ENCODE results near the gene FUT3.

The FUT3 gene

GRCh38 chr19:5808120-5808816 lies 43.0 kb downstream of the FUT3 start:
- no peak overlapping the region for H3K4me3 ChIP-seq (ENCODE audit: low read length)
- DNase-seq (ENCODE audit: low read depth, low spot score), result no peak

GRCh38 chr19:5806905-5807304 lies 44.3 kb downstream of the FUT3 start:
- no peak overlapping the region for H3K4me3 ChIP-seq (ENCODE audit: low read length)
- DNase-seq (ENCODE audit: low read depth, low spot score), result no peak

DNA sequence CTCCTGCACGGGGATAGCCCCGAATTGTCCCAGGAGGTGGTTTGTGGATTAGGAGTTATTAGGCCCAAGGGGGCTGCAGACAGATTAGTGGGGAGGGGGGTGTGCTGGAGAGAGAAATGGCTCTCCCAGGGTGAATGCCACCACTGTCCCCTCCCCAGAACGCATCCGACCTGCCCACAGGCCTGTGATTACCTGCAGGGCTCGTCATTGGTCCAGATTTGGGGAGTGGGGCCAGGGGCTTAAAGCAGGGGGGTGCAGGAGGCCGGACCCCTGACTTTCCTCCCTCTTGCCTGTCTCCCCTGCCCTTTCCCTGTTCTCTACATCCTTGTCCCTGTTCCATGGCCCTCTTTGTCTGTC lies 45.1 kb downstream of the FUT3 start:
- H3K4me3 ChIP-seq (ENCODE audit: low read length), result no peak overlapping the region
- no peak for DNase-seq (ENCODE audit: low read depth, low spot score)

- peak overlapping the region; percentile 15; the same call in 1 of the 2 replicates for H3K4me3 ChIP-seq (ENCODE audit: low read length)
- DNase-seq (ENCODE audit: low read depth, low spot score), result no peak
Measured at GRCh38 chr19:5805462-5806132, 45.7 kb downstream of the FUT3 start.

DNA sequence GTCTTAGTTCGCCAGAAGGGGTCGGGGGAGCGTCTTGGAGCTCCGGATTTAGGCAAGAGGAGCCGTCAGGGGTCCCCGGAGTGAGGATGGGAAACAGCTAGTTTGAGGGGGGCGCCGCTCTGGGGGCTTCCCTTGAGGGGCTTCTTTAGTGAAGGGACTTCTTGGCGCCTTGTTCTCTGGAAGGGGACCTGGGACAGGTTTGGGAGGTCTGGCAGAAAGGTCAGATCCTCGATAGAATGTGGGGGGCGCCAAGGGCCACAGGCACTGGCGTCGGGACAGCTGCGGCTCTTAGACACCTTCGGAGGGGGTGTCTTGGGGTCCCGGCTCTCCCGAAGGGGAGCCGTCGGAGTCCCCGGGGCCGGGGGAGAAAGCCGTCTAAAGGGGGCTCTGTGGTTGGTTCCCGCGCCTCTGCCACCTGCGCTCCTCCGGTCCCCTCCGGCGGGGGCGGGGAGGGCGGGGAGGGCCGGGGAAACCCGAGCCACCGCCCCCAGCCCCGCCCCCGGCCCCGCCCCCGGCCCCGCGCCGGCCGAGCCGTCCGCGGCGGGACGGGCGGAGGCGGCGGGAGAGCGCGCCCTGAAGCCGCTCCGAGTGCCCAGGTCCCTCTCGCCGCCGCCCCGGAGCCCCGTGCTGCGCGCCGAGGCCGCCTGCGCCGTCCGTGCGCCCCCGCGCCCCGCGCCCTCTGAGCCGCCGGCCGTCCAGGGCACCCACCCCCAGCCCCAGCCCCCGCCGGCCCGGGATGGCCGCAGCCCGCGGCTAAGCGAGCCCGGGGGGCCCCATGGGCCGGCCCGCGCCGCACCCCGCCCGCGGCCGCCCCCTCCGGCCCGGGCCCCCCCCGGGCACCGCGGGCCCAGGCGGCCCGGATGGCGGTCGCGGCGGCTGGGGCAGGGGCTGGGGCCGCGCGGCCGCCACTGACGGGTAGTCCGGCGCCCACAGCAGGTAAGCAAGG lies 46.5 kb downstream of the FUT3 start, which contains the start of gene NRTN:
Gene NRTN (plus strand): TSS at position 552 of the 946 bp plus-strand sequence. CDS start 19,099 bp downstream, outside the sequence.
- DNase-seq (ENCODE audit: low read depth, low spot score), result no peak
- peak within 1 kb of the TSS; percentile 37 for H3K4me3 ChIP-seq (ENCODE audit: low read length)

DNA sequence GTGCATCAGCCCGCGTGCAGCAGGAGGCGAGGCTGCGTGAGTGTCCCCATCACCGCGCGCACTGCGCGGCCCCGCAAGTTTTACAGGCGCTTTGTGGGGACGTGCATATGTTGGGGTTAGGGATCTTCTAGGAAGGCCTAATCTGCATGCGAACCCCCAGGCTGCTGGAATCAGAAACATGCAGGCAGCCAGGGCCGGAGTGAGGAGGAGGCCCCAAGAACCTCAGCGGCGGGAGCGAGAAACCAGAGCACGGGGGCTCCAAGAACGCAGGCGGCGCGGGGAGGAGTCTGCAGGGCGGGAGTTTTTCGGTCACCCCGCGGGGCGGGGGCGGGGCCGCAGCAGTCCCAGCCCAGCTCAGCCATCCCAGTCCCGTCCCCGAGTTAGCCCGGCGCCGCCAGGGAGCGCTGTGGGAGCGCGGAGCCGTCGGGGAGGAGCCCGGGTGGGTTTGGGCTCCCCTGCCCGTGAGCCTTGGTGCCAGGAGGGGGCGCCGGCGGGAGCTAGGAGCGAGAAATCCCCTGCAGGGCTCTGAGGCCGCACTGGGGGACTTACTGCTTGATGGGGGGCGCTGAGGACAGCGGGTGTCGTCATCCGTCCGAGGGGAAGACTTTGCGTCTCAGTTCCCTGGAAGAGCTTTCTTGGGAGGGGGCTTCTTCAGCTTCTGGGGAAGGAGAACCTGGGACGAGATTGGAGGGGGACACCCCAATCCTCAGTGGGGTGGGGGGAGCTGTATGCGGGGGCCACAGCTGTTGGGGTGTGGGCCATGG lies 47.3 kb downstream of the FUT3 start:
- peak; percentile 87 for DNase-seq (ENCODE audit: low read depth, low spot score)
- peak overlapping the region; percentile 37 for H3K4me3 ChIP-seq (ENCODE audit: low read length)

DNA sequence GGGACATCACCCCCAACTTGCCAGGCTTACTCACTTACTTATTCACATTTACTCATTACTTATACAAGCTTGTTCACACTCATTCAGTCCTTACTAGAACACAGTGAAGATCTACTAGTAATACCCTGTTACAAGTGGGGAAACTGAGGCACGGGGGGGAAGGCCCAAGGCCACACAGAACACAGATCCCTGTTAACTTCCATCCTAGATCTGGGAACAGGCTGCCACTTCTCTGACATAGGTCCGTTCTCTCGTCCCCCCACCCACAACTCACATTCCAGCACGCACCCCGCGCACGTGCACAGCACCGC lies 47.9 kb downstream of the FUT3 start:
- peak overlapping the region; percentile 37 for H3K4me3 ChIP-seq (ENCODE audit: low read length)
- DNase-seq (ENCODE audit: low read depth, low spot score), result no peak

DNA sequence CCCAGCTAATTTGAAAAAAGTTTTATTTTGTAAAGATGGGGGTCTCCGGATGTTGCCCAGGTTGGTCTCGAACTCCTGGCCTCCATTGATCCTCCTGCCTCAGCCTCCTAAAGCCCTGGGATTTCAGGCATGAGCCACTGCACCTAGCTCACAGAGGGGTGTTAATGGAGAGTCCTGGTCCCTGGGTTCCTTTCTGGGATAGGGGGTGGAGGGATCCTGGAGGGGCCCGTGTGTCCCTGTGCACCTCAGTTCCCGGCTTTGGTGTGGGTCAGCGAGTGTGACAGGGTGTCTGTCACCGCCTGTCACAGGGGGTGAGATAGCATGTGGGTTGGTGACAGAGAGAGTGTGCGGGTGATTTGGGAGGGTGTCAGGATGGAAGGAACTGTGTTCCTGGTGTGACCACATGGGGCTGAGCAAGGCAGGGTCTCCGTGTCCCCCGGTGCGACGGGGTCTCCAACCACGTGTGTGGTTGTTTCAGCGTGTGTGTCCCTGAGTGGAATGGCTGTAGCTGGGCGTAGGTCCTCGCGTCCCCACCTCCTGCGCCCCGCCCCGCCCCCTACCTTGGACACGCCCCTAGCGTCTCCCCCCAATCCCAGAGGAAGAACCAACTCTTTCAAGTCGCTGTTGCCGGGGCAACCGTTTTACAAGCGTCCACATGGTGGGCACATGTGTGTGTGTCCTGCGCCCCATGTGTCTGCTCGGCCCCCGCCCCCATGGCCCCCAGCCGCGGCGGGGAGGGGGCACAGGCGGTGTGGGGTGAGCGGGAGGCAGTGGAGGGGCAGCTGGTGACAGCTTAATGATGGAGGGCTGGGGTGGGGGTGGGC lies 49.2 kb downstream of the FUT3 start:
- H3K4me3 ChIP-seq (ENCODE audit: low read length), result no peak overlapping the region
- DNase-seq (ENCODE audit: low read depth, low spot score), result no peak

GRCh38 chr19:5800361-5801270 lies 50.6 kb downstream of the FUT3 start:
- DNase-seq (ENCODE audit: low read depth, low spot score), result no peak

DNA sequence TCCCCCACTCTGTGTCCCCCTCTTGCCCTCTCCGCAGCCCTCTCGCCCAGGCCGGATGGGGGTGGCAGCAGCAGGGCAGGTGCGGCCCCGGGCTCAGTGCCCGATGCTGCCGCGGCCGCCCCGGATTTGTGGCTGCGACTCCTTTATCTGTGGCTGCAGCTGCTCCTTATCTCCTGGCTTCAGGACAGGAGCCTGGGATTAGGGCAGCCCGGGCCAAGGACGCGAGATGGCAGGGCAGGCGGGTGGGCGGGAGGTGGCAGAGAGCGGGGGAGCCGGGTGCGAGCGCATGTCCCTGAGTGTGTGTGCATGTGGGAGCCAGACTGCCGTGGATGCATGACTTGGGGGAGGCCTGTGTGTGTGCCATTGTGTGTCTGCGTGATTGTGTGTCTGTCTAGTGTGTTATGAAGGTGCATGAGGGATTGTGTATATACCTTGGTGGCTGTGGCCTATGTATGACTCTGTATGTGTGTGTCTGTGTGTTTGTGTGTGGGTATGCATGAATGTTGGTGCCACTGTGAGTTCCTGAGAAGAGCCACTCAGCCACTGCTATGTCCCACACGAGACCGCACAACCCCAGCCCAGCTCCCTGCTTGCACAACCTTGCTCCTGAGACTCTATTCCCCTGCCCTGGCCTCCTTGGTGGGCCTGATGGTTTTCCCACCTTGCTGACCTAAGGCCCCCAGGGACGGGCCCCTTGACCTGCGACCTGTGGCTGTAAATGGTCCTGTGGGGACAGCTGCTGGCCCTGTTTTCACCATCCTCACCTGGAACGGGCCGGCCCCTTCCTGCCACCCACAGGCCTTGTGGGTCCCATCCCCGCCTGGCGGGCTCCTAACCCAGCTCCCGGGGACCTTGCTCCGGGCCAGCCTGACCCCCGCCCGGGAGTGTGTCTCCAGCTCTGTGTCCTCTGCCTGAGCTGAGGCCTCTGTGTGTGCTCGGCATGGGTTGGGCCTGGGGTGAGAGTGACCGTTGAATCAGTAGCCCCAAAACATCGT lies 51.7 kb downstream of the FUT3 start:
- H3K4me3 ChIP-seq (ENCODE audit: low read length), result no peak overlapping the region
- DNase-seq (ENCODE audit: low read depth, low spot score), result peak; percentile 56

More at GRCh38 chr19:5800361-5801270, 50.6 kb downstream of the FUT3 start:
- no peak overlapping the region for H3K4me3 ChIP-seq (ENCODE audit: low read length)

DNA sequence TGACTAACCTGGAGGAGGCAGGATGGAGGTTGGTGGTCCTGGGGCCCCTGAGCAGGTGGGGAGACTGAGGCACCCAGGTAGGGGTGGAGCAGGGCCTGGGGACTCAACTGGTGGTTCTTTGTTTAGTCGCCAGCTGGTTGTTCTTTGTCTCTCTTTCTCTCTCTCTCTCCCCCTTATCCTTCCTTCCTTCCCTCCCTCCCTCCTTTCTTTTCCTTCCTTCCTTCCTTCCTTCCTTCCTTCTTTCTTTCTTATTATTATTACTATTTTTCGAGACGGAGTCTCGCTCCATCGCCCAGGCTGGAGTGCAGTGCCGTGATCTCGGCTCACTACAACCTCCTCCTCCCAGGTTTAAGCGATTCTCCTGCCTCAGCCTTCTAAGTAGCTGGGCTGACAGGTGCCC lies 53.0 kb downstream of the FUT3 start:
- no peak for DNase-seq (ENCODE audit: low read depth, low spot score)
- H3K4me3 ChIP-seq (ENCODE audit: low read length), result no peak overlapping the region

DNA sequence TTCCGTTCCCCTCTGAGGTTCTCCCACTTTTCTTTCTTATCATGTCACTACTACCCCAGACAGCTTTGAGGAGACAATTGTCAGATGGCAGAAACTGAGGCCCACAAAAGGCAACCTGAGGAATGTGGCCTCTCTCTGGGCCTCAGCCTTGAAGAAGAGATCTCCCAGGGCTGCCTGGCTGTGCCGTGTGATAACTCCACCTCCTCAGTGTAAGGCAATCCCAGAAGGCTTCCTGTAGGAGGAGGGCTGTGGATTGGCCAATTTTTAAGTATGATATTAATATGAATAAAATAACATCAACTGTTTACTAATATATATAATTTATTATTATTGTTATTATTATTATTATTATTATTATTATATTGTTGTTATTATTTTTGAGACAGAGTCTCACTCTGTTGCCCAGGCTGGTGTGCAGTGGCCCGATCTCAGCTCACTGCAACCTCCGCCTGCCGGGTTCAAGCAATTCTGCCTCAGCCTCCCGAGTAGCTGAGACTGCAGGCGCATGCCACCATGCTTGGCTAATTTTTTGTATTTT lies 55.8 kb downstream of the FUT3 start:
- no peak overlapping the region for H3K4me3 ChIP-seq (ENCODE audit: low read length)
- DNase-seq (ENCODE audit: low read depth, low spot score), result no peak

GRCh38 chr19:5793188-5793587 lies 58.1 kb downstream of the FUT3 start:
- no peak overlapping the region for H3K4me3 ChIP-seq (ENCODE audit: low read length)
- no peak for DNase-seq (ENCODE audit: low read depth, low spot score)

Measured in Jurkat, Clone E6-1 (cell line).